HT-29 (cell line): ENCODE measurements around the gene KLK14. TPM values are rescaled to one million over a fixed set of nuclear protein-coding genes. Genes with fewer than 3 reads are reported as not detected.

Experiments
- DNase-seq: peaks from one replicate; pipeline ENCODE4 v3.0.0-alpha.2; 2015; ENCODE audit warnings: low spot score
- total RNA-seq: library from RNA; depleted of rRNA; stranded (reverse); fragments of >200 nt; shearing (Covaris generic); gene quantifications from 2 replicates; pipeline ENCODE4 v1.2.3, GENCODE V29; 2014; rRNA removed

The KLK14 gene
- total RNA-seq, 1 experiment from 2014 or later: not detected

- DNase-seq: no peak
Measured at GRCh38 chr19:51044327-51044726, 38.4 kb downstream of the KLK14 start.

- DNase-seq: no peak
Measured at GRCh38 chr19:51043497-51043896, 39.2 kb downstream of the KLK14 start.

- no peak for DNase-seq
Measured at GRCh38 chr19:51040151-51040550, 42.5 kb downstream of the KLK14 start.

- DNase-seq: no peak
Measured at GRCh38 chr19:51036519-51036918, 46.2 kb downstream of the KLK14 start.

GRCh38 chr19:51034704-51035103, 48.0 kb downstream of the KLK14 start, which contains the start of gene KLK12:
KLK12 (minus strand) TSS chr19:51035002; CDS start chr19:51034621, 381 bp downstream.
- DNase-seq: peak; percentile 71

GRCh38 chr19:51031880-51032225, 50.8 kb downstream of the KLK14 start:
- no peak for DNase-seq

GRCh38 chr19:51031220-51031879, 51.3 kb downstream of the KLK14 start:
- no peak for DNase-seq

- DNase-seq: no peak
Measured at GRCh38 chr19:51030631-51031030, 52.1 kb downstream of the KLK14 start.

GRCh38 chr19:51029718-51030117, 53.0 kb downstream of the KLK14 start:
- peak; percentile 27 for DNase-seq

Other genes starting within 250 kb of the KLK14 start
- not detected in 2 replicates for gene KLK15, start 249.3 kb downstream of the KLK14 start, total RNA-seq
- not detected in 2 replicates for gene KLK3, start 228.0 kb downstream of the KLK14 start, total RNA-seq
- gene KLK2, start 209.4 kb downstream of the KLK14 start, total RNA-seq: not detected in 2 replicates
- 0.38 TPM in 1 of 2 replicates, not detected in the other for gene KLK4, start 171.5 kb downstream of the KLK14 start, total RNA-seq
- gene KLK5, start 129.8 kb downstream of the KLK14 start, total RNA-seq: 0.08 and 0.13 TPM in 2 replicates
- gene KLK6, start 113.3 kb downstream of the KLK14 start, total RNA-seq: 352 and 367 TPM in 2 replicates
- gene KLK7, start 99.0 kb downstream of the KLK14 start, total RNA-seq: 0.13 and 0.31 TPM in 2 replicates
- gene KLK8, start 81.3 kb downstream of the KLK14 start, total RNA-seq: 4.2 and 8.7 TPM in 2 replicates
- 154 and 171 TPM in 2 replicates for gene KLK10, start 63.2 kb downstream of the KLK14 start, total RNA-seq
- gene KLK11, start 56.3 kb downstream of the KLK14 start, total RNA-seq: 128 and 138 TPM in 2 replicates
- 7.3 and 9.1 TPM in 2 replicates for gene KLK12, start 47.9 kb downstream of the KLK14 start, total RNA-seq
- gene KLK13, start 17.8 kb downstream of the KLK14 start, total RNA-seq: not detected in 2 replicates
- gene CTU1, start 25.5 kb upstream of the KLK14 start, total RNA-seq: 44.5 and 46.9 TPM in 2 replicates
- gene SIGLEC9, start 42.0 kb upstream of the KLK14 start, total RNA-seq: not detected in 2 replicates
- not detected in 2 replicates for gene SIGLEC7, start 59.4 kb upstream of the KLK14 start, total RNA-seq
- gene CD33, start 142.2 kb upstream of the KLK14 start, total RNA-seq: not detected in 2 replicates
- gene SIGLECL1, start 168.2 kb upstream of the KLK14 start, total RNA-seq: not detected in 2 replicates
- not detected in 2 replicates for gene IGLON5, start 228.8 kb upstream of the KLK14 start, total RNA-seq